GM12892 (cell line): ENCODE data around the gene SRR.

Experiments used
- POLR2AphosphoS5 ChIP-seq: IDR thresholded peaks from 2 replicates; pipeline ENCODE4 v1.6.1; 2011; ENCODE audit warnings: low read depth, low read length, control low read depth
- TAF1 ChIP-seq: IDR thresholded peaks from 2 replicates; pipeline ENCODE4 v1.6.1; 2011; ENCODE audit warnings: low read depth, mild to moderate bottlenecking, control low read depth, low read length, borderline replicate concordance

- no peak for TF ChIP-seq POLR2AphosphoS5
- no peak for TF ChIP-seq TAF1
Observed at GRCh38 chr17:2361010-2361760, 57.4 kb downstream of the SRR start.
